ENCODE data around the gene PALD1.

DNA sequence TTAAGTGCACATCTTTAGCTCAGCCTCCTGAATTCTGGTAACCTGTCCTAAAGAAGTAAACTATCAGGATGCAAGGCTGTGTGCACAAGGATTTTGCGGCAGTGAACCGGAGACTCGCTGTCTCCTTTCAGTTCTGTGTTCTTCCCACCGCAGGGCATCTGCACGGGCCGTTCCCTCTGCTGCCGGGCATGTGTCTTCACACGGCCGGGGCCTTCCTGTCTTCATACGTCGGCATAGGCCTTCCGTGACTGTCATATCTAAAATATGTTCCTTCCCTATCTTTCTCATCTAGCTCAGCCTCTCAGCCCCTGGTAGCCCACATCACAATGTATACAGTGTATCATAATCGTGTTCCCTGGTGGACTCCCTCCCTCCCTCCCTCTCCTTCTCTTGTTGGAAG is 16.4 kb downstream of the PALD1 start:
- TF ChIP-seq CTCF (IDR thresholded peaks at IDR 0.05) = no peak
- TF ChIP-seq POLR2A (IDR thresholded peaks at IDR 0.05) = no peak

Data from body of pancreas (tissue), 4 donors.